B cell (primary cell): ENCODE data around the gene SDSL. TPM values are rescaled to one million over a fixed set of nuclear protein-coding genes. Genes with fewer than 3 reads are reported as not detected.

ENCODE experiments used
- ATAC-seq: fragments of 200-7000 bp; cut with Tn5 transposase; one replicate; pipeline ENCODE4 v1.10.0; 2021; ENCODE audit warnings: low read depth, mild to moderate bottlenecking, moderate number of reproducible peaks, moderate library complexity
- CTCF ChIA-PET: fragments of 350-600 bp; sonication (Branson Sonifier 250); formaldehyde crosslinking; loops from one replicate; lab custom pipeline; 2021; ENCODE audit warnings: antibody characterized with exemption, inconsistent platforms; lab: Charles Lee
- POLR2A ChIA-PET: fragments of 350-600 bp; sonication (Branson Sonifier 250); formaldehyde crosslinking; loops from one replicate; lab custom pipeline; 2021; ENCODE audit warnings: antibody characterized with exemption; lab: Charles Lee
- DNase-seq: peaks from one replicate; pipeline ENCODE4 v3.0.0; 2013
- H2AFZ ChIP-seq: 2 replicates; pipeline ENCODE4 v1.6.1; 2012; ENCODE audit warnings: mild to moderate bottlenecking, low read depth, low read length; ENCODE audit not compliant: insufficient read depth, poor library complexity, severe bottlenecking
- H3K27ac ChIP-seq, 2 donors: 1 replicate in 1 of 2; 2 replicates in 1 of 2; pipeline ENCODE4 v1.5.1; 2012 to 2013; ENCODE audit warnings: low read length in 2 of 2, mild to moderate bottlenecking in 2 of 2, moderate library complexity in 1 of 2
- H3K27me3 ChIP-seq, 4 experiments: fragments of 200-600 bp in 1 of 4; sonication (generic) in 1 of 4; replicated peaks in 1 of 4; 1 replicate in 2 of 4; 2 replicates in 2 of 4; pipeline versions ENCODE4 v1.6.1 to v1.7.0; 2013 to 2016; ENCODE audit warnings: low read length in 3 of 4, mild to moderate bottlenecking in 2 of 4, mixed read lengths in 1 of 4, moderate library complexity in 1 of 4; ENCODE audit not compliant: insufficient read depth in 4 of 4, control insufficient read depth in 3 of 4; ENCODE audit errors: control extremely low read depth in 1 of 4
- H3K36me3 ChIP-seq, 2 experiments: replicated peaks in 1 of 2; 1 replicate in 1 of 2; 2 replicates in 1 of 2; pipeline versions ENCODE4 v1.6.1 to v1.7.1; 2013; ENCODE audit warnings: low read length in 1 of 2; ENCODE audit not compliant: insufficient read depth in 2 of 2, control insufficient read depth in 1 of 2; ENCODE audit errors: control extremely low read depth in 1 of 2, extremely low read depth in 1 of 2
- H3K4me1 ChIP-seq, 2 donors: fragments of 200-600 bp in 1 of 2; sonication (generic) in 1 of 2; 1 replicate in 1 of 2; 2 replicates in 1 of 2; pipeline versions ENCODE4 v1.5.1 to v1.6.1; 2013 to 2017; ENCODE audit warnings: low read length in 2 of 2; ENCODE audit not compliant: control insufficient read depth in 2 of 2, insufficient read depth in 2 of 2
- H3K4me2 ChIP-seq: replicated peaks from 2 replicates; pipeline ENCODE3; 2012; ENCODE audit warnings: mild to moderate bottlenecking, low read depth, low read length; ENCODE audit not compliant: poor library complexity, severe bottlenecking
- H3K4me3 ChIP-seq, 5 experiments: fragments of 200-600 bp in 1 of 5; sonication (generic) in 1 of 5; 1 replicate in 3 of 5; 2 replicates in 2 of 5; pipeline versions ENCODE4 v1.5.1 to v1.7.0; 2011 to 2016; ENCODE audit warnings: low read length in 4 of 5, mild to moderate bottlenecking in 4 of 5, low read depth in 2 of 5, control low read depth in 1 of 5, moderate library complexity in 1 of 5; ENCODE audit not compliant: insufficient read depth in 1 of 5; ENCODE audit errors: control extremely low read depth in 1 of 5, extremely low read depth in 1 of 5
- H3K79me2 ChIP-seq: fragments of 200-600 bp; sonication (generic); one replicate; pipeline ENCODE4 v1.6.0; 2016; ENCODE audit warnings: low read length; ENCODE audit not compliant: control insufficient read depth, insufficient read depth
- H3K9ac ChIP-seq: fragments of 200-600 bp; sonication (generic); 2 replicates; pipeline ENCODE4 v1.6.1; 2017; ENCODE audit warnings: mild to moderate bottlenecking, low read length, moderate library complexity
- H3K9me3 ChIP-seq, 3 donors: one replicate each; pipeline versions ENCODE4 v1.6.1 to v1.7.1; 2013; ENCODE audit warnings: low read length in 2 of 3; ENCODE audit not compliant: control insufficient read depth in 2 of 3, insufficient read depth in 1 of 3; ENCODE audit errors: control extremely low read depth in 1 of 3
- H4K20me1 ChIP-seq: 2 replicates; pipeline ENCODE4 v1.6.0; 2012; ENCODE audit warnings: mild to moderate bottlenecking, low read length; ENCODE audit not compliant: insufficient read depth, control insufficient read depth, poor library complexity, severe bottlenecking
- H3K27ac Mint-ChIP-seq: one replicate; pipeline ENCODE4 v1.8.0; 2021; ENCODE audit warnings: mixed read lengths
- H3K27me3 Mint-ChIP-seq: one replicate; pipeline ENCODE4 v1.8.0; 2021; ENCODE audit warnings: mixed read lengths
- H3K4me1 Mint-ChIP-seq: one replicate; pipeline ENCODE4 v1.8.0; 2021; ENCODE audit warnings: mixed read lengths
- H3K4me3 Mint-ChIP-seq: one replicate; pipeline ENCODE4 v1.8.0; 2021; ENCODE audit warnings: mixed read lengths
- H3K9me3 Mint-ChIP-seq: one replicate; pipeline ENCODE4 v1.8.0; 2022; ENCODE audit warnings: mixed read lengths; ENCODE audit not compliant: insufficient read depth
- EZH2 ChIP-seq: IDR thresholded peaks from 2 replicates; pipeline ENCODE4 v1.6.1; 2012; ENCODE audit warnings: borderline replicate concordance, low read depth, mild to moderate bottlenecking, moderate library complexity, low read length; ENCODE audit not compliant: insufficient read depth, poor library complexity, severe bottlenecking
- WGBS: methylation state at CpG from one replicate; pipeline ENCODE4 v1.1.5; 2013; ENCODE audit warnings: missing lambda C conversion rate; ENCODE audit not compliant: insufficient coverage; 5-methylcytosine and 5-hydroxymethylcytosine counted together
- intact Hi-C: fragments of 100-400 bp; cut with micrococcal nuclease; formaldehyde crosslinking; loops from one replicate; pipeline ENCODE4 v1.10.0; 2022
- polyA plus RNA-seq: library from polyadenylated mRNA; depleted of rRNA; stranded (reverse); fragments of >200 nt; gene quantifications from 2 replicates; pipeline ENCODE4 v1.2.3, GENCODE V29; 2012
- total RNA-seq, 2 donors: library from RNA; stranded (reverse); fragments of 120-200 nt in 1 of 2; gene quantifications; 1 replicate in 1 of 2; 2 replicates in 1 of 2; pipeline versions ENCODE4 v1.2.3 to v1.2.4, GENCODE V29; 2013 to 2022
- TF ChIP-seq, protein P1 (sequence below): fragments of 200-600 bp; IDR thresholded peaks from one replicate; pipeline ENCODE4 v1.8.0; 2022; ENCODE audit warnings: antibody characterized with exemption, mild to moderate bottlenecking

The SDSL gene
- total and polyA plus RNA-seq, 2 donors (not counting 1 experiment from before 2014, with no cell fraction given) = 0.15 to 0.64 TPM

GRCh38 chr12:113449299-113449698 lies 27.1 kb downstream of the SDSL start:
- peaks cover 0 to 12% (median 3%) of the 10 kb centered on the region in 4 experiments for H3K27me3 ChIP-seq
- no peak overlapping the region for H3K27ac Mint-ChIP-seq
- peaks cover 0 to 14% (median 0%) of the 10 kb centered on the region in 3 donors for H3K9me3 ChIP-seq
- ATAC-seq (no peak), DNase-seq (no peak)
- WGBS = 80% methylated on average over 1 of the region's 2 CpGs
- no peaks in the 10 kb centered on the region for H3K9me3 Mint-ChIP-seq
- H3K4me1 Mint-ChIP-seq = no peaks in the 10 kb centered on the region
- H3K27ac ChIP-seq = no peak overlapping the region
- H2AFZ ChIP-seq = no peak overlapping the region
- H3K4me3 ChIP-seq = no peak overlapping the region
- CTCF ChIA-PET = no interaction called here
- intact Hi-C loops = no loop called here
- peaks cover 26% of the 10 kb centered on the region for H3K27me3 Mint-ChIP-seq
- TF ChIP-seq EZH2 = no peak
- TF ChIP-seq, protein P1, sequence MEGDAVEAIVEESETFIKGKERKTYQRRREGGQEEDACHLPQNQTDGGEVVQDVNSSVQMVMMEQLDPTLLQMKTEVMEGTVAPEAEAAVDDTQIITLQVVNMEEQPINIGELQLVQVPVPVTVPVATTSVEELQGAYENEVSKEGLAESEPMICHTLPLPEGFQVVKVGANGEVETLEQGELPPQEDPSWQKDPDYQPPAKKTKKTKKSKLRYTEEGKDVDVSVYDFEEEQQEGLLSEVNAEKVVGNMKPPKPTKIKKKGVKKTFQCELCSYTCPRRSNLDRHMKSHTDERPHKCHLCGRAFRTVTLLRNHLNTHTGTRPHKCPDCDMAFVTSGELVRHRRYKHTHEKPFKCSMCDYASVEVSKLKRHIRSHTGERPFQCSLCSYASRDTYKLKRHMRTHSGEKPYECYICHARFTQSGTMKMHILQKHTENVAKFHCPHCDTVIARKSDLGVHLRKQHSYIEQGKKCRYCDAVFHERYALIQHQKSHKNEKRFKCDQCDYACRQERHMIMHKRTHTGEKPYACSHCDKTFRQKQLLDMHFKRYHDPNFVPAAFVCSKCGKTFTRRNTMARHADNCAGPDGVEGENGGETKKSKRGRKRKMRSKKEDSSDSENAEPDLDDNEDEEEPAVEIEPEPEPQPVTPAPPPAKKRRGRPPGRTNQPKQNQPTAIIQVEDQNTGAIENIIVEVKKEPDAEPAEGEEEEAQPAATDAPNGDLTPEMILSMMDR = no peak
- no peak overlapping the region for H3K4me3 Mint-ChIP-seq
- H3K4me2 ChIP-seq = no peak overlapping the region
- no peaks in the 10 kb centered on the region for H3K79me2 ChIP-seq
- POLR2A ChIA-PET = no interaction called here
- H3K4me1 ChIP-seq = no peaks in the 10 kb centered on the region
- H4K20me1 ChIP-seq = no peaks in the 10 kb centered on the region
- H3K9ac ChIP-seq = no peak overlapping the region
- H3K36me3 ChIP-seq = no peaks in the 10 kb centered on the region

GRCh38 chr12:113449839-113450238 lies 27.7 kb downstream of the SDSL start:
- no peak overlapping the region for H3K4me3 ChIP-seq
- H3K27ac ChIP-seq = no peak overlapping the region
- no peaks in the 10 kb centered on the region for H4K20me1 ChIP-seq
- H3K9me3 ChIP-seq = peaks cover 0 to 14% (median 0%) of the 10 kb centered on the region in 3 donors
- intact Hi-C loops = no loop called here
- no CpG with 5 or more reads among the region's 1 CpG for WGBS
- H3K9me3 Mint-ChIP-seq = no peaks in the 10 kb centered on the region
- peaks cover 0 to 12% (median 3%) of the 10 kb centered on the region in 4 experiments for H3K27me3 ChIP-seq
- no peak overlapping the region for H2AFZ ChIP-seq
- no peak overlapping the region for H3K4me3 Mint-ChIP-seq
- H3K79me2 ChIP-seq = no peaks in the 10 kb centered on the region
- no peak overlapping the region for H3K9ac ChIP-seq
- no peaks in the 10 kb centered on the region for H3K36me3 ChIP-seq
- H3K4me1 Mint-ChIP-seq = no peaks in the 10 kb centered on the region
- ChIA-PET CTCF (no interaction called here), POLR2A (no interaction called here)
- H3K27ac Mint-ChIP-seq = no peak overlapping the region
- ATAC-seq = no peak
- no peaks in the 10 kb centered on the region for H3K4me1 ChIP-seq
- no peak overlapping the region for H3K4me2 ChIP-seq
- H3K27me3 Mint-ChIP-seq = peaks cover 26% of the 10 kb centered on the region
- TF ChIP-seq, protein P1 = no peak
- TF ChIP-seq EZH2 = no peak
- DNase-seq = no peak
